GM23338 (cell line): ENCODE measurements around the gene TSC2. TPM values are rescaled to one million over a fixed set of nuclear protein-coding genes. Genes with fewer than 3 reads are reported as not detected.

Source experiments
- ATAC-seq: fragments of 200-7000 bp; cut with Tn5 transposase; 3 replicates; pipeline ENCODE4 v1.9.1; 2020
- DNase-seq: peaks from one replicate; pipeline ENCODE4 v3.0.0-alpha.2; 2015; ENCODE audit warnings: low spot score
- H2AFZ ChIP-seq: fragments of 200-600 bp; sonication (generic); 2 replicates; pipeline ENCODE4 v1.8.0; 2016; ENCODE audit warnings: antibody characterized with exemption, mild to moderate bottlenecking, moderate library complexity
- H3F3A ChIP-seq: fragments of 200-600 bp; sonication (generic); replicated peaks from 2 replicates; pipeline ENCODE4 v1.8.0; 2017; ENCODE audit warnings: antibody characterized with exemption, mixed run types, low read depth
- H3K27ac ChIP-seq: fragments of 200-600 bp; sonication (generic); 2 replicates; pipeline ENCODE4 v1.6.1; 2016; ENCODE audit warnings: low read depth
- H3K27me3 ChIP-seq: fragments of 200-600 bp; sonication (generic); 2 replicates; pipeline ENCODE4 v1.8.0; 2016; ENCODE audit warnings: mild to moderate bottlenecking, mixed run types, moderate library complexity; ENCODE audit not compliant: insufficient read depth
- H3K36me3 ChIP-seq: fragments of 200-600 bp; sonication (generic); 2 replicates; pipeline ENCODE4 v1.8.0; 2016; ENCODE audit warnings: mild to moderate bottlenecking; ENCODE audit not compliant: insufficient read depth
- H3K4me1 ChIP-seq: fragments of 200-600 bp; sonication (generic); 2 replicates; pipeline ENCODE4 v1.8.0; 2016; ENCODE audit warnings: mild to moderate bottlenecking, moderate library complexity; ENCODE audit not compliant: insufficient read depth
- H3K4me2 ChIP-seq: fragments of 200-600 bp; sonication (generic); 2 replicates; pipeline ENCODE4 v1.7.1; 2017; ENCODE audit warnings: mixed run types
- H3K4me3 ChIP-seq: fragments of 200-600 bp; sonication (generic); 2 replicates; pipeline ENCODE4 v1.6.1; 2016; ENCODE audit warnings: mixed run types
- H3K79me2 ChIP-seq: fragments of 200-600 bp; sonication (generic); replicated peaks from 2 replicates; pipeline ENCODE4 v1.8.0; 2017; ENCODE audit warnings: mild to moderate bottlenecking; ENCODE audit not compliant: insufficient read depth
- H3K9me2 ChIP-seq: fragments of 200-600 bp; sonication (generic); 2 replicates; pipeline ENCODE4 v1.8.0; 2017; ENCODE audit not compliant: insufficient read depth
- H4K20me1 ChIP-seq: fragments of 200-600 bp; sonication (generic); replicated peaks from 2 replicates; pipeline ENCODE4 v1.8.0; 2017; ENCODE audit warnings: mild to moderate bottlenecking; ENCODE audit not compliant: insufficient read depth
- H3K27ac Mint-ChIP-seq: 2 replicates; pipeline ENCODE4 v1.8.0; 2020; ENCODE audit warnings: inconsistent platforms, mild to moderate bottlenecking, moderate library complexity, mixed read lengths
- H3K27me3 Mint-ChIP-seq: 3 replicates; pipeline ENCODE4 v1.8.0; 2022; ENCODE audit warnings: low read depth, mild to moderate bottlenecking, moderate library complexity, mixed read lengths, inconsistent platforms; ENCODE audit not compliant: insufficient read depth, poor library complexity
- H3K36me3 Mint-ChIP-seq: 3 replicates; pipeline ENCODE4 v1.8.0; 2021; ENCODE audit warnings: low read depth, mild to moderate bottlenecking, inconsistent platforms, moderate library complexity, mixed read lengths
- H3K4me1 Mint-ChIP-seq: 3 replicates; pipeline ENCODE4 v1.8.0; 2020; ENCODE audit warnings: mild to moderate bottlenecking, inconsistent platforms, mixed read lengths
- H3K4me3 Mint-ChIP-seq: 3 replicates; pipeline ENCODE4 v1.8.0; 2021; ENCODE audit warnings: moderate library complexity, mild to moderate bottlenecking, inconsistent platforms, mixed read lengths
- H3K9me3 Mint-ChIP-seq: 3 replicates; pipeline ENCODE4 v1.8.0; 2020; ENCODE audit warnings: moderate library complexity, mild to moderate bottlenecking, inconsistent platforms, mixed read lengths
- ETS1 ChIP-seq: IDR thresholded peaks from 2 replicates; pipeline ENCODE4 v1.6.1; 2016; ENCODE audit warnings: antibody characterized with exemption
- EZH2 ChIP-seq: fragments of 200-600 bp; sonication (generic); IDR thresholded peaks from one replicate; pipeline ENCODE4 v1.8.0; 2017; ENCODE audit warnings: antibody characterized with exemption, mild to moderate bottlenecking, low read depth; ENCODE audit not compliant: unreplicated experiment
- EZH2phosphoT487 ChIP-seq: fragments of 200-600 bp; sonication (generic); IDR thresholded peaks from one replicate; pipeline ENCODE4 v1.8.1; 2018; ENCODE audit warnings: antibody characterized with exemption; ENCODE audit not compliant: unreplicated experiment
- JUNB ChIP-seq: IDR thresholded peaks from one replicate; pipeline ENCODE4 v1.6.1; 2016; ENCODE audit warnings: antibody characterized with exemption; ENCODE audit not compliant: unreplicated experiment
- NANOG ChIP-seq: IDR thresholded peaks from 2 replicates; pipeline ENCODE4 v1.6.1; 2016; ENCODE audit warnings: antibody characterized with exemption, borderline replicate concordance
- POLR2AphosphoS5 ChIP-seq: IDR thresholded peaks from 2 replicates; pipeline ENCODE4 v1.6.1; 2016; ENCODE audit warnings: antibody characterized with exemption, low read depth
- STAT1 ChIP-seq: IDR thresholded peaks from one replicate; pipeline ENCODE4 v1.6.1; 2016; ENCODE audit warnings: antibody characterized with exemption; ENCODE audit not compliant: unreplicated experiment
- polyA plus RNA-seq: library from polyadenylated mRNA; unstranded; fragments of >200 nt; fragmentation: Nextera tagmentation; extraction: Ambion mirVana; gene quantifications from 2 replicates; pipeline ENCODE4 v1.2.1, GENCODE V29; 2016
- total RNA-seq: library from RNA; depleted of rRNA; stranded (reverse); fragments of >200 nt; shearing (Covaris generic); gene quantifications from 2 replicates; pipeline ENCODE4 v1.2.3, GENCODE V29; 2014
- TF ChIP-seq, protein P1 (sequence below), 2 experiments: fragments of 200-600 bp in 1 of 2; sonication (generic) in 1 of 2; conservative IDR thresholded peaks; 2 replicates each; pipeline versions ENCODE4 v1.5.1 to v1.6.1; 2016 to 2017; ENCODE audit warnings: antibody characterized with exemption in 2 of 2, low read depth in 2 of 2, mild to moderate bottlenecking in 2 of 2, moderate library complexity in 1 of 2
- TF ChIP-seq, protein P2 (sequence below): IDR thresholded peaks from one replicate; pipeline ENCODE4 v1.6.1; 2018; ENCODE audit warnings: antibody characterized with exemption; ENCODE audit not compliant: unreplicated experiment

TSC2 gene
- total and polyA plus RNA-seq, 2 experiments from 2014 or later: 40.5 to 93.0 TPM

DNA sequence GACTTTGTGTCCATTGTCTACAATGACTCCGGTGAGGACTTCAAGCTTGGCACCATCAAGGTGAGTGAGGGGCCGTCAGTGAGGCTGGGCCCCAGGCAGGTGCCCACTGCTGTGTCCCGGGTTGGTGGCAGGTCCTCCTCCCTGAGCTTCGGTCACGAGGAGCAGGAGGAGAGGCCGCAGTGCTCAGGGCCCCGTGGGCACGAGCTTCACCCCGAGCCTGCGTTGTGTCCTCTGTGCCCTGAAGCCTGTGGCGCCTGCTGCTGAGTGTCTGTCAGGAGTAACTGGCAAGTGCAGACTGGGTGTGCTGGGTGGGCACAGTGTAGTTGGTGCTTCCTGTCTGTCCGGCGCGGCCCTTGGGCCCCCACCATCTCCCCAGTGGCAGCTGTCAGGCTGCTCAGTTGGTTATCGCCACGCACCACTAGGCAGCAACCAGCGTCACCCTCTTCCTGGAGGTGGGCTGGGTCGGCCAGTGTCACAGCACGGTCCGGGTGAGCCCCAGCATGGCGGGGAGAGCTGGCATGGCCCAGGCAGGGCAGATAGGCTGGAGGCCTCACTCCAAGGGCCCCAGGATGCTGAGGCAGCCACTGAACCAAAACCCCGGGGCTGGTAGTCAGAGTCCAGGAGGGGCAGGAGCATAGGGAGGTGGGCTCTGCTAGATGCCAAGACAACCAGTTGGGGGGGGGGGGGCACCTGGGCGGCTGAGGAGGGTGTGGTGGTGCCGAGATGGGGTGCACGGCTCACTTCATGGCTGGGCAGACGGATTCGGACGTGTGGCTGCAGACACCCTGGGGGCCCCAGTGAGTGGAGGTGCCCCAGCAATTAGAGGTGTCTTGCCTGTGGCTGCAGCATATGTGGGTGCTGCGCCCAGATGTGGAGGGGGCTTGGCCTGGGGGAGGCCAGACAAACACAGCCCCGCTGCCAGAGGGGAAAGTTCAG, 39.3 kb downstream of the TSC2 start:
- Histone ChIP-seq H3K4me1 (peaks cover 4% of the 10 kb centered on the region; the same call in 1 of the 2 replicates), H3K9me2 (no peaks in the 10 kb centered on the region), H4K20me1 (no peaks in the 10 kb centered on the region; the same call in 1 of the 2 replicates), H3K27me3 (no peaks in the 10 kb centered on the region), H3K4me3 (no peak overlapping the region), H3K36me3 (no peaks in the 10 kb centered on the region), H2AFZ (no peak overlapping the region), H3K79me2 (no peaks in the 10 kb centered on the region), H3K4me2 (no peak overlapping the region), H3F3A (peaks cover 8% of the 10 kb centered on the region; the same call in 1 of the 2 replicates), H3K27ac (no peak overlapping the region)
- H3K27me3 Mint-ChIP-seq: peaks cover 10% of the 10 kb centered on the region
- no peak for TF ChIP-seq EZH2
- TF ChIP-seq NANOG: no peak
- no peak for TF ChIP-seq STAT1
- no peak for TF ChIP-seq EZH2phosphoT487
- TF ChIP-seq, protein P1, sequence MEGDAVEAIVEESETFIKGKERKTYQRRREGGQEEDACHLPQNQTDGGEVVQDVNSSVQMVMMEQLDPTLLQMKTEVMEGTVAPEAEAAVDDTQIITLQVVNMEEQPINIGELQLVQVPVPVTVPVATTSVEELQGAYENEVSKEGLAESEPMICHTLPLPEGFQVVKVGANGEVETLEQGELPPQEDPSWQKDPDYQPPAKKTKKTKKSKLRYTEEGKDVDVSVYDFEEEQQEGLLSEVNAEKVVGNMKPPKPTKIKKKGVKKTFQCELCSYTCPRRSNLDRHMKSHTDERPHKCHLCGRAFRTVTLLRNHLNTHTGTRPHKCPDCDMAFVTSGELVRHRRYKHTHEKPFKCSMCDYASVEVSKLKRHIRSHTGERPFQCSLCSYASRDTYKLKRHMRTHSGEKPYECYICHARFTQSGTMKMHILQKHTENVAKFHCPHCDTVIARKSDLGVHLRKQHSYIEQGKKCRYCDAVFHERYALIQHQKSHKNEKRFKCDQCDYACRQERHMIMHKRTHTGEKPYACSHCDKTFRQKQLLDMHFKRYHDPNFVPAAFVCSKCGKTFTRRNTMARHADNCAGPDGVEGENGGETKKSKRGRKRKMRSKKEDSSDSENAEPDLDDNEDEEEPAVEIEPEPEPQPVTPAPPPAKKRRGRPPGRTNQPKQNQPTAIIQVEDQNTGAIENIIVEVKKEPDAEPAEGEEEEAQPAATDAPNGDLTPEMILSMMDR (conservative IDR thresholded peaks at IDR 0.05; ENCODE audit: low read depth in 2 of 2): no peak
- TF ChIP-seq JUNB: no peak
- no peak for TF ChIP-seq POLR2AphosphoS5
- no peak for TF ChIP-seq ETS1
- no peak for ATAC-seq
- no peaks in the 10 kb centered on the region for H3K9me3 Mint-ChIP-seq
- no peak overlapping the region for H3K27ac Mint-ChIP-seq
- no peaks in the 10 kb centered on the region for H3K4me1 Mint-ChIP-seq
- no peak for DNase-seq
- H3K36me3 Mint-ChIP-seq: peaks cover 8% of the 10 kb centered on the region; the same call in 2 of the 3 replicates
- H3K4me3 Mint-ChIP-seq: no peak overlapping the region

DNA sequence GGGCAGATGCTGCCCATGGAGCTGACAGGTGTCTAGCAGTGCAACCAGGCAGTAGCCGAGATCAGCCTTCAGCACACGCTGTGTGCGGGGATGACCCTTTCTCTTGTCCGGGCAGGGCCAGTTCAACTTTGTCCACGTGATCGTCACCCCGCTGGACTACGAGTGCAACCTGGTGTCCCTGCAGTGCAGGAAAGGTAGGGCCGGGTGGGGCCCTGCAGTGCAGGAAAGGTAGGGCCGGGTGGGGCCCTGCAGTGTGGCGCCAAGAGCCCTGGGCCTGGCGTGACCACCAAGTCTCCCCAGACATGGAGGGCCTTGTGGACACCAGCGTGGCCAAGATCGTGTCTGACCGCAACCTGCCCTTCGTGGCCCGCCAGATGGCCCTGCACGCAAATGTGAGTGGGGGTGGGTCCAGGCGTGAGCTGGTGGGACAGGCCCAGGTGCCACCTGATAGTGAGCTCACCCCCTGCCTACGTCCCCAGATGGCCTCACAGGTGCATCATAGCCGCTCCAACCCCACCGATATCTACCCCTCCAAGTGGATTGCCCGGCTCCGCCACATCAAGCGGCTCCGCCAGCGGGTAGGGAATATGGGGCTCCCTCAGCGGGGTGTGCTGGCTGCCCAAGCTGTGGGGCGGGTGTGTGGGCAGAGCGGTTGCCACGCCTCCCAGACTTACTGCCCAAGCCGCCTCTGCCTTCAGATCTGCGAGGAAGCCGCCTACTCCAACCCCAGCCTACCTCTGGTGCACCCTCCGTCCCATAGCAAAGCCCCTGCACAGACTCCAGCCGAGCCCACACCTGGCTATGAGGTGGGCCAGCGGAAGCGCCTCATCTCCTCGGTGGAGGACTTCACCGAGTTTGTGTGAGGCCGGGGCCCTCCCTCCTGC, 40.2 kb downstream of the TSC2 start:
- H3K27ac Mint-ChIP-seq: no peak overlapping the region
- Histone ChIP-seq H3K27me3 (no peaks in the 10 kb centered on the region), H3K9me2 (no peaks in the 10 kb centered on the region), H4K20me1 (no peaks in the 10 kb centered on the region; the same call in 1 of the 2 replicates), H3K4me3 (no peak overlapping the region), H2AFZ (no peak overlapping the region), H3K36me3 (no peaks in the 10 kb centered on the region), H3K27ac (no peak overlapping the region), H3K4me2 (no peak overlapping the region), H3K79me2 (no peaks in the 10 kb centered on the region), H3K4me1 (peaks cover 4% of the 10 kb centered on the region; the same call in 1 of the 2 replicates), H3F3A (peaks cover 12% of the 10 kb centered on the region; the same call in 1 of the 2 replicates)
- H3K9me3 Mint-ChIP-seq: no peaks in the 10 kb centered on the region
- H3K27me3 Mint-ChIP-seq: peaks cover 14% of the 10 kb centered on the region
- no peak for DNase-seq
- peaks cover 5% of the 10 kb centered on the region; the same call in 2 of the 3 replicates for H3K36me3 Mint-ChIP-seq
- H3K4me3 Mint-ChIP-seq: no peak overlapping the region
- ATAC-seq: no peak
- no peaks in the 10 kb centered on the region for H3K4me1 Mint-ChIP-seq
- no peak for TF ChIP-seq POLR2AphosphoS5
- no peak for TF ChIP-seq ETS1
- TF ChIP-seq, protein P2, sequence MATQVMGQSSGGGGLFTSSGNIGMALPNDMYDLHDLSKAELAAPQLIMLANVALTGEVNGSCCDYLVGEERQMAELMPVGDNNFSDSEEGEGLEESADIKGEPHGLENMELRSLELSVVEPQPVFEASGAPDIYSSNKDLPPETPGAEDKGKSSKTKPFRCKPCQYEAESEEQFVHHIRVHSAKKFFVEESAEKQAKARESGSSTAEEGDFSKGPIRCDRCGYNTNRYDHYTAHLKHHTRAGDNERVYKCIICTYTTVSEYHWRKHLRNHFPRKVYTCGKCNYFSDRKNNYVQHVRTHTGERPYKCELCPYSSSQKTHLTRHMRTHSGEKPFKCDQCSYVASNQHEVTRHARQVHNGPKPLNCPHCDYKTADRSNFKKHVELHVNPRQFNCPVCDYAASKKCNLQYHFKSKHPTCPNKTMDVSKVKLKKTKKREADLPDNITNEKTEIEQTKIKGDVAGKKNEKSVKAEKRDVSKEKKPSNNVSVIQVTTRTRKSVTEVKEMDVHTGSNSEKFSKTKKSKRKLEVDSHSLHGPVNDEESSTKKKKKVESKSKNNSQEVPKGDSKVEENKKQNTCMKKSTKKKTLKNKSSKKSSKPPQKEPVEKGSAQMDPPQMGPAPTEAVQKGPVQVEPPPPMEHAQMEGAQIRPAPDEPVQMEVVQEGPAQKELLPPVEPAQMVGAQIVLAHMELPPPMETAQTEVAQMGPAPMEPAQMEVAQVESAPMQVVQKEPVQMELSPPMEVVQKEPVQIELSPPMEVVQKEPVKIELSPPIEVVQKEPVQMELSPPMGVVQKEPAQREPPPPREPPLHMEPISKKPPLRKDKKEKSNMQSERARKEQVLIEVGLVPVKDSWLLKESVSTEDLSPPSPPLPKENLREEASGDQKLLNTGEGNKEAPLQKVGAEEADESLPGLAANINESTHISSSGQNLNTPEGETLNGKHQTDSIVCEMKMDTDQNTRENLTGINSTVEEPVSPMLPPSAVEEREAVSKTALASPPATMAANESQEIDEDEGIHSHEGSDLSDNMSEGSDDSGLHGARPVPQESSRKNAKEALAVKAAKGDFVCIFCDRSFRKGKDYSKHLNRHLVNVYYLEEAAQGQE: no peak
- TF ChIP-seq STAT1: no peak
- no peak for TF ChIP-seq EZH2phosphoT487
- TF ChIP-seq JUNB: no peak
